Osteoblast (primary cell): ENCODE data around the gene WNK3. TPM values are rescaled to one million over a fixed set of nuclear protein-coding genes. Genes with fewer than 3 reads are reported as not detected.

Source experiments
- DNase-seq: peaks from one replicate; pipeline ENCODE4 v3.0.0; 2011; ENCODE audit warnings: low spot score, mixed read lengths; ENCODE audit not compliant: insufficient read length; ENCODE audit errors: missing footprints
- H2AFZ ChIP-seq: 2 replicates; pipeline ENCODE4 v1.6.0; 2011; ENCODE audit warnings: mild to moderate bottlenecking, low read length
- H3K27ac ChIP-seq: 2 replicates; pipeline ENCODE4 v1.5.1; 2011; ENCODE audit warnings: mild to moderate bottlenecking, low read depth, low read length, moderate library complexity
- H3K27me3 ChIP-seq: 2 replicates; pipeline ENCODE4 v1.6.0; 2012; ENCODE audit warnings: mild to moderate bottlenecking, control low read depth, inconsistent platforms, low read length, moderate library complexity; ENCODE audit not compliant: insufficient read depth
- H3K36me3 ChIP-seq: 2 replicates; pipeline ENCODE4 v1.5.1; 2011; ENCODE audit warnings: mild to moderate bottlenecking, low read length, control low read depth, moderate library complexity; ENCODE audit not compliant: insufficient read depth
- H3K4me1 ChIP-seq: 2 replicates; pipeline ENCODE4 v1.5.1; 2011; ENCODE audit warnings: mild to moderate bottlenecking, low read length, control low read depth, moderate library complexity; ENCODE audit not compliant: insufficient read depth
- H3K4me2 ChIP-seq: 2 replicates; pipeline ENCODE4 v1.6.0; 2011; ENCODE audit warnings: mild to moderate bottlenecking, low read length; ENCODE audit not compliant: insufficient read depth
- H3K4me3 ChIP-seq: fragments of 200-600 bp; sonication (generic); 3 replicates; pipeline ENCODE4 v1.5.1; 2012; ENCODE audit warnings: mild to moderate bottlenecking, low read length, inconsistent platforms; ENCODE audit not compliant: insufficient read depth
- H3K79me2 ChIP-seq: 2 replicates; pipeline ENCODE4 v1.6.0; 2012; ENCODE audit warnings: mild to moderate bottlenecking, low read length, control low read depth, inconsistent platforms; ENCODE audit not compliant: insufficient read depth
- H3K9me3 ChIP-seq: 2 replicates; pipeline ENCODE4 v1.5.1; 2011; ENCODE audit warnings: low read depth, low read length, control low read depth
- H4K20me1 ChIP-seq: 2 replicates; pipeline ENCODE4 v1.6.0; 2012; ENCODE audit warnings: mild to moderate bottlenecking, low read length, control low read depth; ENCODE audit not compliant: insufficient read depth
- total RNA-seq: library from RNA; depleted of rRNA; stranded (reverse); fragments of >200 nt; gene quantifications from 2 replicates; pipeline ENCODE4 v1.2.3, GENCODE V29; 2012
- TF ChIP-seq, protein P1 (sequence below): IDR thresholded peaks from 2 replicates; pipeline ENCODE4 v1.5.1; 2011; ENCODE audit warnings: mild to moderate bottlenecking, low read depth, low read length, moderate library complexity; ENCODE audit errors: extremely low read depth

WNK3 gene
- total RNA-seq, 1 donor: 1.1 TPM

DNA sequence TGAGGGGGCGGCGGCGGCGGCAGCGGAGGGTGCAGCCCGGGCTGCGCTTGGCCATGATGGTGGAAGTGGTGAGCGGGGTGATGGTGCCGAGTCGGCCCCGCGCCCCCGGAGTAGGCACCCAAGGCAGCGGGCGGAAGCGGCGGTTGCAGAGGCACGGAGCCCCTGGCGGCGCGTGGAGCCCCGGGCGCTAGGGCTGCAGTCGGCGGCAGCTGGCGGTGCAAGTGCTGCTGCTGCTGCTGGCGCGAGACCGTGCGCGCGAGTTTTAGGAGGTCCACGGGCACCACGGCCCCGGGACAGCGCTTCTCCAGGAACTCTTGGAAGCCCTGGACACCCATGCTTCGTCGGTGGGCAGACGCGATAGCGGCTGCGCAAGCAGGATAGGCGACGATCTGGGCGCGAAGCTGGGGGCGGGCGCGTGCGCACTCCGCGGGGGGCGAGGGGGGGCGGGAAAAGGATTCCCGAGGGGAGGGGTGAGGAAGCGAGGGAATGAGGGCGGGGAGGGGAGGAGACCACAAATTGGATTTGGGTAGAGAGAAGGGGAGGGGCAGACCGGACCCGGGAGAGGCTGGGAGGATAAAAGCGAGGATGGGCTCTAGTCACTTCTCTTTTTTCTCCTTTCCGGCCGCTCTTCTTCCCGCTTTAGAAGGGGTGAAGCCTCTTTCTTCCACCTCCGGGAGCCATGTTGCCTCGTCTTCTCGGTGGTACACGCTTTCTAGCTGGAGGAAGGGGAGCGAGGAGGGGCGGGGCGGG lies 174.8 kb downstream of the WNK3 start, which contains the start of gene FAM120C:
Gene FAM120C (minus strand): TSS at position 391 of the 750 bp plus-strand sequence. CDS start 56 bp downstream, at position 335.
- Histone ChIP-seq H2AFZ (peak within 1 kb of the TSS; percentile 88), H3K4me3 (peak within 1 kb of the TSS; percentile 76), H3K79me2 (peaks cover 33% of the 10 kb centered on the region), H3K27ac (peak within 1 kb of the TSS; percentile 37), H3K27me3 (no peaks in the 10 kb centered on the region), H3K4me2 (peak within 1 kb of the TSS; percentile 90), H3K9me3 (no peaks in the 10 kb centered on the region), H3K36me3 (no peaks in the 10 kb centered on the region), H4K20me1 (peaks cover 6% of the 10 kb centered on the region), H3K4me1 (peaks cover 2% of the 10 kb centered on the region)
- DNase-seq: peak; percentile 91
- TF ChIP-seq, protein P1, sequence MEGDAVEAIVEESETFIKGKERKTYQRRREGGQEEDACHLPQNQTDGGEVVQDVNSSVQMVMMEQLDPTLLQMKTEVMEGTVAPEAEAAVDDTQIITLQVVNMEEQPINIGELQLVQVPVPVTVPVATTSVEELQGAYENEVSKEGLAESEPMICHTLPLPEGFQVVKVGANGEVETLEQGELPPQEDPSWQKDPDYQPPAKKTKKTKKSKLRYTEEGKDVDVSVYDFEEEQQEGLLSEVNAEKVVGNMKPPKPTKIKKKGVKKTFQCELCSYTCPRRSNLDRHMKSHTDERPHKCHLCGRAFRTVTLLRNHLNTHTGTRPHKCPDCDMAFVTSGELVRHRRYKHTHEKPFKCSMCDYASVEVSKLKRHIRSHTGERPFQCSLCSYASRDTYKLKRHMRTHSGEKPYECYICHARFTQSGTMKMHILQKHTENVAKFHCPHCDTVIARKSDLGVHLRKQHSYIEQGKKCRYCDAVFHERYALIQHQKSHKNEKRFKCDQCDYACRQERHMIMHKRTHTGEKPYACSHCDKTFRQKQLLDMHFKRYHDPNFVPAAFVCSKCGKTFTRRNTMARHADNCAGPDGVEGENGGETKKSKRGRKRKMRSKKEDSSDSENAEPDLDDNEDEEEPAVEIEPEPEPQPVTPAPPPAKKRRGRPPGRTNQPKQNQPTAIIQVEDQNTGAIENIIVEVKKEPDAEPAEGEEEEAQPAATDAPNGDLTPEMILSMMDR: no peak

DNA sequence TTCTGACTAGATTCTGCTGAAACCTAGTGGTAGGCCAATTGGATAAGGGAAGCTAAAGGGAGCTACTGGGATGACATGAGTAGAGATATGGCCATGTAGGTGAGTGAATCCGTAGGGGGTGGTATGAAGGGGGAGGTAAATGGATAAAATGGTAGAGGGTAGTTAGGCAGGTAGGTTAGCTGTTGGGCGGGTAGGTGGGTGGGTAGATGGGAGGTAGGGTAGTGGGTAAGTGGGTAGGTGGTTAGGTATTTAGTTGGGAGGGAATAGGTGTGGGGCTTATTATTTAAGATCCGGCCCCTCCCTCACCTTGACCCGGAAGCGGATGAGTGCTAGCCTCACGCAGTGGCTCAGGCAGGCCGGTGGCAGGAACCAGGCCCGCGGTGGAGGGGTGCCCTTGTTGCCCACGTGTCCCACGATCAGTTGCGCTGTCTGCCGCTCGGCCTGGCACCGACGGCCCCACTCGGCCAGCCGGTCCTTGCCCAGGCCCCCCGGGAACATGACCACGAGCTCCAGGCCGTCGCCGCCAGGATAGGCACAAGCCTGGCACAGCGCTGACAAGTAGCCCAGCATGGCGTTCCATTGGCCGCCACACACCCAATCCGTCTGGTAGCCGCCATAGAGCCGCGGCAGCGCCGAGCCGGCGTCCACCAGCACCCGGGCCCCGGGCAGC lies 175.5 kb downstream of the WNK3 start:
- H3K36me3 ChIP-seq: no peaks in the 10 kb centered on the region
- peaks cover 6% of the 10 kb centered on the region for H4K20me1 ChIP-seq
- H3K4me1 ChIP-seq: peaks cover 6% of the 10 kb centered on the region
- peak overlapping the region; percentile 37 for H3K27ac ChIP-seq
- H2AFZ ChIP-seq: peak overlapping the region; percentile 35
- H3K4me3 ChIP-seq: peak overlapping the region; percentile 76
- TF ChIP-seq, protein P1: no peak
- H3K4me2 ChIP-seq: peak overlapping the region; percentile 90
- H3K9me3 ChIP-seq: no peaks in the 10 kb centered on the region
- DNase-seq: peak; percentile 82
- no peaks in the 10 kb centered on the region for H3K27me3 ChIP-seq
- peaks cover 38% of the 10 kb centered on the region for H3K79me2 ChIP-seq

DNA sequence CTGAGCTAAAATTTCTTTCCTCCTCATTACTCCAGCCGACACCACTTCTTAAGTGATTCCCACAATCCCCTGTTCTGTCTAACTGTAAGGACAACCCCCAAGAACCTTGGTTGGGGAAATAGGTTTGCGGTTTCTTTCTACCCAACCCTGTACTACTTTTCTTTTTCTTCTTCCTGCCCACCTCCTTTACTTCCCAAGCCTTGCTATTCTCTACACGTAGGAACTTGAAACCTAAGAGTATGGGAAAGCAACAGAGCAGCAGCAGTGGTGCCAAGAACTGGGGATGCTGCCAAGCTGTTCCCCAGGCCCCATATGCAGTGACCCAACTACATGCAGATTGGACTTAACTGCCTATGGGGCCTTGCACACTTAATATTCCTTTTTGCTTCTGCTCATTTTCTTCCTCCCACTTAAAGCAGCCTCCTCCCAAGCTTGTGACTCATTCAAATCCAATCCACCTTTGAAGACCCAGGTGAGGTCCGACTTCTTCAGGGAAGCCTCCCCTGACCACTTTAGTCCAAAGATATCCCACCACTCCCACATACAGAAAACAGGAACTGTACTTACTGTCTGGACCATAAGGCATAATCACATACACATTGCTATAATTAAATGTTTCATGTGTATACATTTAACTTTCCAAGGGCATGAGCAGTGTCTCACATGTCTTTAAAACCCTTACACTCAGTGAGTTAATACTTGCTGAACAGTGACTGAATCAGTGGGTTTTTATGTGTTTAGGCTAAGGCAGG lies 176.5 kb downstream of the WNK3 start:
- H3K4me3 ChIP-seq: peak overlapping the region; percentile 76
- H3K27ac ChIP-seq: peak overlapping the region; percentile 37
- TF ChIP-seq, protein P1: no peak
- peaks cover 48% of the 10 kb centered on the region for H3K79me2 ChIP-seq
- H3K27me3 ChIP-seq: no peaks in the 10 kb centered on the region
- DNase-seq: no peak
- peaks cover 6% of the 10 kb centered on the region for H3K4me1 ChIP-seq
- H4K20me1 ChIP-seq: peaks cover 6% of the 10 kb centered on the region
- no peaks in the 10 kb centered on the region for H3K9me3 ChIP-seq
- no peak overlapping the region for H2AFZ ChIP-seq
- peaks cover 3% of the 10 kb centered on the region for H3K36me3 ChIP-seq
- peak overlapping the region; percentile 90 for H3K4me2 ChIP-seq
